ENCODE results near the gene TPM2.
"Not testable (repeated sequence)": the region's sequence is repeated elsewhere in the genome, so short reads cannot be mapped to it uniquely, and the experiment has no call there.

The TPM2 gene

GRCh38 chr9:35646533-35647265 is 43.0 kb downstream of the TPM2 start:
- Histone ChIP-seq H3K9me2 (replicated peaks; ENCODE audit: insufficient read depth, low read length) (no peaks in the 10 kb centered on the region), H3K9me3 (ENCODE audit: insufficient read depth, low read length) (no peaks in the 10 kb centered on the region), H3K4me3 (ENCODE audit: insufficient read depth, low read length, poor library complexity, severe bottlenecking) (peak overlapping the region; percentile 81), H3K36me3 (ENCODE audit: low read length) (no peaks in the 10 kb centered on the region), H3K9ac (ENCODE audit: low read length) (peak overlapping the region; percentile 73), H2AFZ (ENCODE audit: low read depth, low read length, severe bottlenecking) (peak overlapping the region; percentile 44), H3K27ac (ENCODE audit: low read depth, low read length) (peak overlapping the region; percentile 91), H3K79me2 (ENCODE audit: insufficient read depth, low read length) (peaks cover 10% of the 10 kb centered on the region), H3K27me3 (ENCODE audit: low read length) (no peaks in the 10 kb centered on the region), H3K4me2 (ENCODE audit: low read depth, low read length, poor library complexity, severe bottlenecking) (peak overlapping the region; percentile 91), H4K20me1 (ENCODE audit: low read depth, low read length) (no peaks in the 10 kb centered on the region), H3F3A (ENCODE audit: insufficient read depth) (peaks cover 48% of the 10 kb centered on the region)
- TF ChIP-seq CTCF (IDR thresholded peaks at IDR 0.05; ENCODE audit: insufficient read depth, low read length, poor library complexity, severe bottlenecking): peak; percentile 93
- no peak for TF ChIP-seq EZH2phosphoT487 (conservative IDR thresholded peaks at IDR 0.05; ENCODE audit: low read length)

GRCh38 chr9:35646153-35646532 is 43.6 kb downstream of the TPM2 start:
- H3K9me3 ChIP-seq (ENCODE audit: insufficient read depth, low read length): no peaks in the 10 kb centered on the region
- H4K20me1 ChIP-seq (ENCODE audit: low read depth, low read length): no peaks in the 10 kb centered on the region
- H3K27ac ChIP-seq (ENCODE audit: low read depth, low read length): peak overlapping the region; percentile 91
- H3K79me2 ChIP-seq (ENCODE audit: insufficient read depth, low read length): peaks cover 10% of the 10 kb centered on the region
- H3K27me3 ChIP-seq (ENCODE audit: low read length): no peaks in the 10 kb centered on the region
- TF ChIP-seq CTCF (IDR thresholded peaks at IDR 0.05; ENCODE audit: insufficient read depth, low read length, poor library complexity, severe bottlenecking): no peak
- TF ChIP-seq EZH2phosphoT487 (conservative IDR thresholded peaks at IDR 0.05; ENCODE audit: low read length): no peak
- H3K4me3 ChIP-seq (ENCODE audit: insufficient read depth, low read length, poor library complexity, severe bottlenecking): peak overlapping the region; percentile 81
- peak overlapping the region; percentile 73 for H3K9ac ChIP-seq (ENCODE audit: low read length)
- H3K4me2 ChIP-seq (ENCODE audit: low read depth, low read length, poor library complexity, severe bottlenecking): peak overlapping the region; percentile 91
- peaks cover 42% of the 10 kb centered on the region for H3F3A ChIP-seq (ENCODE audit: insufficient read depth)
- no peaks in the 10 kb centered on the region for H3K36me3 ChIP-seq (ENCODE audit: low read length)
- peak overlapping the region; percentile 44 for H2AFZ ChIP-seq (ENCODE audit: low read depth, low read length, severe bottlenecking)
- no peaks in the 10 kb centered on the region for H3K9me2 ChIP-seq (replicated peaks; ENCODE audit: insufficient read depth, low read length)

- H3K9ac ChIP-seq (ENCODE audit: low read length): peak overlapping the region; percentile 73
- not testable (repeated sequence) for H3K27me3 ChIP-seq (ENCODE audit: low read length); H3K79me2 ChIP-seq (ENCODE audit: insufficient read depth, low read length); H3K9me3 ChIP-seq (ENCODE audit: insufficient read depth, low read length); H3K9me2 ChIP-seq (replicated peaks; ENCODE audit: insufficient read depth, low read length); H3K36me3 ChIP-seq (ENCODE audit: low read length); H4K20me1 ChIP-seq (ENCODE audit: low read depth, low read length)
- H3K4me3 ChIP-seq (ENCODE audit: insufficient read depth, low read length, poor library complexity, severe bottlenecking): peak overlapping the region; percentile 81
- peak overlapping the region; percentile 91 for H3K4me2 ChIP-seq (ENCODE audit: low read depth, low read length, poor library complexity, severe bottlenecking)
- H2AFZ ChIP-seq (ENCODE audit: low read depth, low read length, severe bottlenecking): peak overlapping the region; percentile 44
- peak overlapping the region; percentile 91 for H3K27ac ChIP-seq (ENCODE audit: low read depth, low read length)
- H3F3A ChIP-seq (ENCODE audit: insufficient read depth): peaks cover 41% of the 10 kb centered on the region
Measured at GRCh38 chr9:35645736-35646135, 44.0 kb downstream of the TPM2 start.

GRCh38 chr9:35643046-35643445 is 46.7 kb downstream of the TPM2 start:
- H3K9me3 ChIP-seq (ENCODE audit: insufficient read depth, low read length): no peaks in the 10 kb centered on the region
- H3K4me3 ChIP-seq (ENCODE audit: insufficient read depth, low read length, poor library complexity, severe bottlenecking): no peak overlapping the region
- H3K36me3 ChIP-seq (ENCODE audit: low read length): no peaks in the 10 kb centered on the region
- no peaks in the 10 kb centered on the region for H3K9me2 ChIP-seq (replicated peaks; ENCODE audit: insufficient read depth, low read length)
- no peak overlapping the region for H3K4me2 ChIP-seq (ENCODE audit: low read depth, low read length, poor library complexity, severe bottlenecking)
- no peak overlapping the region for H3K9ac ChIP-seq (ENCODE audit: low read length)
- H3K27me3 ChIP-seq (ENCODE audit: low read length): no peaks in the 10 kb centered on the region
- no peaks in the 10 kb centered on the region for H4K20me1 ChIP-seq (ENCODE audit: low read depth, low read length)
- H3K27ac ChIP-seq (ENCODE audit: low read depth, low read length): no peak overlapping the region
- H2AFZ ChIP-seq (ENCODE audit: low read depth, low read length, severe bottlenecking): no peak overlapping the region
- no peaks in the 10 kb centered on the region for H3K79me2 ChIP-seq (ENCODE audit: insufficient read depth, low read length)
- TF ChIP-seq CTCF (IDR thresholded peaks at IDR 0.05; ENCODE audit: insufficient read depth, low read length, poor library complexity, severe bottlenecking) (no peak), EZH2phosphoT487 (conservative IDR thresholded peaks at IDR 0.05; ENCODE audit: low read length) (no peak)
- H3F3A ChIP-seq (ENCODE audit: insufficient read depth): peaks cover 21% of the 10 kb centered on the region

- not testable (repeated sequence) for H4K20me1 ChIP-seq (ENCODE audit: low read depth, low read length); H3K4me2 ChIP-seq (ENCODE audit: low read depth, low read length, poor library complexity, severe bottlenecking); H2AFZ ChIP-seq (ENCODE audit: low read depth, low read length, severe bottlenecking); H3K27me3 ChIP-seq (ENCODE audit: low read length); H3K9ac ChIP-seq (ENCODE audit: low read length); H3K79me2 ChIP-seq (ENCODE audit: insufficient read depth, low read length); H3K36me3 ChIP-seq (ENCODE audit: low read length); H3K27ac ChIP-seq (ENCODE audit: low read depth, low read length); H3K9me3 ChIP-seq (ENCODE audit: insufficient read depth, low read length); H3K4me3 ChIP-seq (ENCODE audit: insufficient read depth, low read length, poor library complexity, severe bottlenecking); H3K9me2 ChIP-seq (replicated peaks; ENCODE audit: insufficient read depth, low read length)
- 0 out of 2 replicates have a peak, but pooled peaks cover 13% of the 10 kb centered on the region for H3F3A ChIP-seq (ENCODE audit: insufficient read depth)
Measured at GRCh38 chr9:35641478-35641877, 48.2 kb downstream of the TPM2 start.
